Adrenal gland (tissue), 12 donors: Measurements from ENCODE around the gene TMEM39B. TPM values are rescaled to one million over a fixed set of nuclear protein-coding genes. Genes with fewer than 3 reads are reported as not detected.
"Not testable (repeated sequence)": the region's sequence is repeated elsewhere in the genome, so short reads cannot be mapped to it uniquely, and the experiment has no call there.

ENCODE experiments used
- DNase-seq, 7 donors: peaks; one replicate each; pipeline ENCODE4 v3.0.0-alpha.2; 2019 to 2020
- H3K27ac ChIP-seq, 5 donors: fragments of 200-600 bp; sonication (generic) in 4 of 5; 1 replicate in 3 of 5; 2 replicates in 2 of 5; pipeline versions ENCODE4 v1.5.1 to v1.8.0; 2016 to 2020; ENCODE audit warnings: mild to moderate bottlenecking in 1 of 5
- H3K27me3 ChIP-seq: fragments of 200-600 bp; 2 replicates; pipeline ENCODE4 v1.8.0; 2021
- H3K36me3 ChIP-seq, 2 donors: fragments of 200-600 bp; replicated peaks in 1 of 2; 1 replicate in 1 of 2; 2 replicates in 1 of 2; pipeline versions ENCODE4 v1.5.1 to v1.8.0; 2018 to 2022
- H3K4me1 ChIP-seq, 2 donors: fragments of 200-600 bp; replicated peaks in 1 of 2; 1 replicate in 1 of 2; 2 replicates in 1 of 2; pipeline versions ENCODE4 v1.5.1 to v1.8.0; 2018 to 2021
- H3K4me3 ChIP-seq, 4 donors: fragments of 200-600 bp; sonication (generic) in 3 of 4; one replicate each; pipeline ENCODE4 v1.5.1; 2016 to 2018
- H3K9me3 ChIP-seq, 3 donors: fragments of 200-600 bp; sonication (generic) in 1 of 3; replicated peaks in 1 of 3; 1 replicate in 2 of 3; 2 replicates in 1 of 3; pipeline versions ENCODE4 v1.5.1 to v1.8.0; 2016 to 2021
- POLR2A ChIP-seq, 2 donors: fragments of 450-650 bp; IDR thresholded peaks; one replicate each; pipeline ENCODE4 v1.6.1; 2017; ENCODE audit warnings: antibody characterized with exemption in 2 of 2, mild to moderate bottlenecking in 2 of 2, moderate library complexity in 1 of 2
- WGBS, 4 donors: extraction: QIAGEN DNeasy Blood & Tissue Kit in 2 of 4; methylation state at CpG; one replicate each; pipeline versions ENCODE4 v1.1.5 to v1.1.7; 2013 to 2017; 5-methylcytosine and 5-hydroxymethylcytosine counted together
- intact Hi-C, 2 donors: fragments of 100-400 bp; cut with DNase I; formaldehyde crosslinking; loops; one replicate each; pipeline versions ENCODE4 v1.14.1 to v1.15.0; 2022 to 2023
- polyA plus RNA-seq, 3 donors: library from polyadenylated mRNA; stranded (reverse); fragments of 200-250 nt in 2 of 3; fragments of 350-450 nt in 1 of 3; fragmentation: Illumina TruSeq in 1 of 3; extraction: RNeasy Lipid Tissue Mini Kit (QIAGEN cat#74804) in 1 of 3; gene quantifications; one replicate each; pipeline ENCODE4 v1.2.3, GENCODE V29; 2013 to 2014
- total RNA-seq, 9 donors: library from RNA; depleted of rRNA in 4 of 9; stranded (reverse); fragments of >200 nt in 4 of 9; fragments of 120-200 nt in 1 of 9; fragmentation: NEBNext Ultra II Directional in 1 of 9; extraction: Animal tissue kit (Norgen Biotek cat#: 25700) in 1 of 9; gene quantifications; one replicate each; pipeline versions ENCODE4 v1.1.0 to v1.2.4, GENCODE V29; 2013 to 2023
- TF ChIP-seq, protein P1 (sequence below), 6 experiments: fragments of 450-650 bp in 4 of 6; fragments of 200-600 bp in 2 of 6; sonication (generic) in 1 of 6; IDR thresholded peaks; 1 replicate in 5 of 6; 2 replicates in 1 of 6; pipeline versions ENCODE4 v1.5.1 to v1.8.0; 2016 to 2021; ENCODE audit warnings: antibody characterized with exemption in 6 of 6, mild to moderate bottlenecking in 2 of 6, moderate library complexity in 1 of 6
- donor health status: healthy with polysubstance abuse.
- donor health status: Bipolar disorder and iron deficiency.
- donor health status: DM: yes; HTN: yes; CAD: no.
- donor health status: DM: no; HTN: no; CAD: no.
- donor health status: DM: no; HTN: no; CAD: no.
- donor health status: DM: yes; HTN: yes; CAD: no.

The TMEM39B gene
- total and polyA plus RNA-seq, 12 donors = 4.4 to 17.4 (median 11.7) TPM

DNA sequence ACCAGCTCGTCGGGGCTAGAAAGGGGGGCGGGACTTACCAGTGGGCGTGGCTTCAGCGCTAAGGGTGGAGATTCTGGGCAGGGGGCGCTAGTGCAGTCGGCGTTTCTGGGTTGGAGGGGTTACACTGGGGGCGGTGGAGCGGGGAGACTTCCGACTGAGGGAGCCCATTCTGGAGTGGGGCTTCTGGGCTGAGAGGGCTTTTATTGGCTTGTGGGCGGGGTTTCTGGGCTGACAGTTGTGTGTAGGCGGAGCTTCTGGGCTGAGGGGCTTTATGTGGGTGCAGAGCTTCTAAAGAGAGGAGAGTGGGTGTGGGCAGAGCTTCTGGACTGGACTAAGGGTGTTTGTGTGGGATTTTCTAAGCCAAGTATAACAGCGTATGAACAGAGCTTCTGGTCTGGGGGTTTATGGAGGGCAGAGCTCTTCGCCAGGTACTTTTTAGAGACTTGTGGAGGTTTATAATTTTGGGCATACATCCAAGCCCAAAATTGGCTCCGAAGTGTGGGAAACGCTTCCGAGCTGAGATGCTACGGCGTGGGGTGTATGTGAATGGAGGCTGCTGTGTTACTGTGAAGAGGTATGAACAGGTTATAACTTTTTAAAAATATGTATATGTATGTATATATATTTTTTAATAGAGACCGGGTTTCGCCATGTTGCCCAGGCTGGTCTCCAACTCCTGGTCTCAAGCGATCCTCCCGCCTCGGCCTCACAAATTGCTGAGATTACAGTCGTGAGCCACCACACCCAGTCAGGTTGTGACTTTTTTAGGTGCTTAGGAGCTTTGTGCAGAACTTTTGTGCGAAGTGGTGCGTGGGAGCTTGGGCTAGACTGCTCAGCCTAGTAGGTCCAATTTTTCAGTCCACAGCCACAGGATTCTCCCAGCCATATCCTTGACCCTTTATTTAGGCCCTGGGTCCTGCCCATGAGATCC lies 825 bp downstream of the TMEM39B start:
- Histone ChIP-seq H3K36me3 (peaks cover 0 to 33% of the 10 kb centered on the region in 2 donors), H3K4me1 (peaks cover 8 to 19% of the 10 kb centered on the region in 2 donors), H3K27me3 (no peaks in the 10 kb centered on the region), H3K27ac (peak overlapping the region; percentile 76 to 90 (median 84)), H3K9me3 (no peaks in the 10 kb centered on the region), H3K4me3 (peak overlapping the region in 3 of 4 donors; percentile 65 to 96 (median 96))
- peak in 1 of 7 donors; percentile 82 for DNase-seq
- TF ChIP-seq POLR2A (IDR thresholded peaks at IDR 0.05) = no peak
- TF ChIP-seq, protein P1, sequence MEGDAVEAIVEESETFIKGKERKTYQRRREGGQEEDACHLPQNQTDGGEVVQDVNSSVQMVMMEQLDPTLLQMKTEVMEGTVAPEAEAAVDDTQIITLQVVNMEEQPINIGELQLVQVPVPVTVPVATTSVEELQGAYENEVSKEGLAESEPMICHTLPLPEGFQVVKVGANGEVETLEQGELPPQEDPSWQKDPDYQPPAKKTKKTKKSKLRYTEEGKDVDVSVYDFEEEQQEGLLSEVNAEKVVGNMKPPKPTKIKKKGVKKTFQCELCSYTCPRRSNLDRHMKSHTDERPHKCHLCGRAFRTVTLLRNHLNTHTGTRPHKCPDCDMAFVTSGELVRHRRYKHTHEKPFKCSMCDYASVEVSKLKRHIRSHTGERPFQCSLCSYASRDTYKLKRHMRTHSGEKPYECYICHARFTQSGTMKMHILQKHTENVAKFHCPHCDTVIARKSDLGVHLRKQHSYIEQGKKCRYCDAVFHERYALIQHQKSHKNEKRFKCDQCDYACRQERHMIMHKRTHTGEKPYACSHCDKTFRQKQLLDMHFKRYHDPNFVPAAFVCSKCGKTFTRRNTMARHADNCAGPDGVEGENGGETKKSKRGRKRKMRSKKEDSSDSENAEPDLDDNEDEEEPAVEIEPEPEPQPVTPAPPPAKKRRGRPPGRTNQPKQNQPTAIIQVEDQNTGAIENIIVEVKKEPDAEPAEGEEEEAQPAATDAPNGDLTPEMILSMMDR (IDR thresholded peaks at IDR 0.05) = peak in 1 of 6 experiments; percentile 8
- WGBS, 4 donors = 33 to 60% (median 37%) methylated on average over 17 to 28 of the region's 28 CpGs
- intact Hi-C loops = no loop called here

DNA sequence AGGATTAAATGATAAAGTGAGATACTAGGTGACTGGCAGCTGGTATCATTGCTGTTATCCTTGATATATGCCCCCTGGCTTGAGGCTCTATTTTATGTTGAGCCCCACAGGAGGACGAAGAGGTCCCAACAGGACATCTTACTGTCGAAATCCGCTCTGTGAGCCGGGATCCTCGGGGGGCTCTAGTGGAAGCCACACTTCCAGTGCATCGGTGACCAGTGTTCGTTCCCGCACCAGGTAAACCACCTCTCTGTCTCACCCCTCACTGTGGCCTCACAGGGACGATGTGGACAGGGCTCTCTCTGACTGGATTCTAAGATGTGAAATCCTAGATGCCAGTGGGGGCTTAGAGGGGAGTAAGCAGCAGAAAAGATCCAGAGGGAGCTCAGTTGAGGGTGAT lies 2.1 kb downstream of the TMEM39B start:
- intact Hi-C loops = no loop called here
- 90 to 97% (median 95%) methylated on average over 7 to 9 of the region's 9 CpGs for WGBS, 4 donors

DNA sequence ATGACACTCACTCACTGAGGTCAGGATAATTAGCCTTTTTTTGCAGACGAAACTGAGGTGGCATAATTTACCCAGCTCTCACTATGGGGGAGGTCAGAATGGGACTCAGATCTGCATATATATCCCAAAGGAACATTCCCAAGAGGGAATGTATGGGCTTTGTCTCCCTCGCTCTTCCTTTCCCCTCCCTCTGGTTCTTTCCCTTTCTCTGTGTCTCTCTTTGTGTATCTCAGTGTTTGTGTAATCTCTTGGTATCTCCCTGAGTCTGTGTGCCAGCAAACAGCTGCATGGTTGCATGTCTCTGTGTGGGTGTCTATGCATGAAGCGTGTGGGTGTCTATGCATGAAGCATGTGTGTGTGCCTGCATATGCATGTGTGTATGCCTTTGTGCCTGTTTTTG lies 4.7 kb downstream of the TMEM39B start:
- Histone ChIP-seq H3K36me3 (peaks cover 0 to 36% of the 10 kb centered on the region in 2 donors), H3K4me3 (no peak overlapping the region), H3K27me3 (no peaks in the 10 kb centered on the region), H3K4me1 (peaks cover 8 to 10% of the 10 kb centered on the region in 2 donors), H3K9me3 (no peaks in the 10 kb centered on the region), H3K27ac (no peak overlapping the region)
- 73 to 92% (median 82%) methylated on average over 3 of the region's 3 CpGs for WGBS, 4 donors
- no peak for DNase-seq
- intact Hi-C loops = no loop called here
- no peak for TF ChIP-seq POLR2A (IDR thresholded peaks at IDR 0.05)
- TF ChIP-seq, protein P1 (IDR thresholded peaks at IDR 0.05) = no peak

More for the DNA sequence above, 2.1 kb downstream of the TMEM39B start:
- TF ChIP-seq POLR2A (IDR thresholded peaks at IDR 0.05) = no peak
- TF ChIP-seq, protein P1 (IDR thresholded peaks at IDR 0.05) = no peak
- Histone ChIP-seq H3K4me3 (no peak overlapping the region), H3K36me3 (peaks cover 0 to 36% of the 10 kb centered on the region in 2 donors), H3K27ac (no peak overlapping the region), H3K9me3 (no peaks in the 10 kb centered on the region), H3K4me1 (peaks cover 8 to 19% of the 10 kb centered on the region in 2 donors), H3K27me3 (no peaks in the 10 kb centered on the region)
- no peak for DNase-seq

DNA sequence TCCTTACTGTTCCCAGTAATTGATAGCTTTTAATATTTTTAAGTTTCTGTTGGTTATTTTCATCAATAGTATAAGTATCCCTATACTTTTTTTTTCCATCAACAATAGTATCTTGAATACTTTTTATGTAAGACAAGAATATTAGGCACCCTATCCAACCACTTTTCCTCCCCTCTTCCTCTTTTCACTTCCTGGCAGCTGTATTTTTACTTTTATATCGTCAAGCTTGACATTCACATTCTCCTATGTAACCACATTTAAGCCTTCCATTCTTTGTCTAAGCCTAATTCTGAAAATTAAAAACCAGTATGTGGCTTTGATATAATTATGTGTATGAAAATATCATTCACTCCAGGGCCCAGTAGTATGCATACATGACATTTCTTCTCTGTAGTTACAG lies 9.3 kb downstream of the TMEM39B start:
- TF ChIP-seq POLR2A (IDR thresholded peaks at IDR 0.05) = no peak
- TF ChIP-seq, protein P1 (IDR thresholded peaks at IDR 0.05) = no peak
- H3K4me3 ChIP-seq = no peak overlapping the region
- peaks cover 0 to 31% of the 10 kb centered on the region in 2 donors for H3K36me3 ChIP-seq
- intact Hi-C loops = no loop called here
- H3K27me3 ChIP-seq = no peaks in the 10 kb centered on the region
- H3K27ac ChIP-seq = no peak overlapping the region
- 57 to 77% (median 67%) methylated on average over 1 of the region's 1 CpG for WGBS, 4 donors
- DNase-seq = no peak
- no peaks in the 10 kb centered on the region for H3K4me1 ChIP-seq
- no peaks in the 10 kb centered on the region for H3K9me3 ChIP-seq

DNA sequence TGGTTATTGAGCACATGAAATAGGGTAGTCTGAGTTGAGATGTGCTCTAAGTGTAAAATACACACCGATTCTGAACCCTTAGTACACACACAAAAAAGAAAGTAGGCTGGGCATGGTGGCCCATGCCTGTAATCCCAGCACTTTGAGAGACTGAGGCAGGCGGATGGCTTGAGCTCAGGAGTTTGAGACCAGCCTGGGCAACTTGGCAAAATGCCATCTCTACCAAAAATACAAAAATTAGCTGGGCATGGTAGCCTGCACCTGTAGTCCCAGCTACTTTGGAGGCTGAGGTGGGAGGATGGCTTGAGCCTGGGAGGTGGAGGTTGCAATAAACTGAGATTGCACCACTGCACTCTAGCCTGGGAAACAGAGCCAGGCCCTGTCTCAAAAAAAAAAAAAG lies 13.6 kb downstream of the TMEM39B start:
- H3K27me3 ChIP-seq, H3K4me3 ChIP-seq, intact Hi-C loops, H3K4me1 ChIP-seq, DNase-seq, H3K9me3 ChIP-seq, H3K27ac ChIP-seq: not testable (repeated sequence)
- peaks cover 0 to 26% of the 10 kb centered on the region in 2 donors for H3K36me3 ChIP-seq
- WGBS, 4 donors = 94 to 98% (median 97%) methylated on average over 2 of the region's 2 CpGs
